Measurements from ENCODE around the gene PSMB2. TPM values are rescaled to one million over a fixed set of nuclear protein-coding genes. Genes with fewer than 3 reads are reported as not detected.
A peak's percentile ranks its signal among the peaks of the same experiment; 100 is the strongest.

PSMB2 gene
- total RNA-seq, 1 donor from 2014 or later = 69.9 TPM

- DNase-seq (ENCODE audit: low spot score) = no peak
- Mint-ChIP-seq H3K4me1 (ENCODE audit: unreplicated experiment) (peaks cover 25% of the 10 kb centered on the region), H3K36me3 (ENCODE audit: low read depth, unreplicated experiment) (peaks cover 17% of the 10 kb centered on the region), H3K9me3 (ENCODE audit: unreplicated experiment) (no peaks in the 10 kb centered on the region), H3K4me3 (ENCODE audit: unreplicated experiment) (peak overlapping the region; percentile 83), H3K27ac (ENCODE audit: unreplicated experiment) (peak overlapping the region; percentile 43), H3K27me3 (ENCODE audit: unreplicated experiment) (peaks cover 28% of the 10 kb centered on the region)
- TF ChIP-seq, protein P1, sequence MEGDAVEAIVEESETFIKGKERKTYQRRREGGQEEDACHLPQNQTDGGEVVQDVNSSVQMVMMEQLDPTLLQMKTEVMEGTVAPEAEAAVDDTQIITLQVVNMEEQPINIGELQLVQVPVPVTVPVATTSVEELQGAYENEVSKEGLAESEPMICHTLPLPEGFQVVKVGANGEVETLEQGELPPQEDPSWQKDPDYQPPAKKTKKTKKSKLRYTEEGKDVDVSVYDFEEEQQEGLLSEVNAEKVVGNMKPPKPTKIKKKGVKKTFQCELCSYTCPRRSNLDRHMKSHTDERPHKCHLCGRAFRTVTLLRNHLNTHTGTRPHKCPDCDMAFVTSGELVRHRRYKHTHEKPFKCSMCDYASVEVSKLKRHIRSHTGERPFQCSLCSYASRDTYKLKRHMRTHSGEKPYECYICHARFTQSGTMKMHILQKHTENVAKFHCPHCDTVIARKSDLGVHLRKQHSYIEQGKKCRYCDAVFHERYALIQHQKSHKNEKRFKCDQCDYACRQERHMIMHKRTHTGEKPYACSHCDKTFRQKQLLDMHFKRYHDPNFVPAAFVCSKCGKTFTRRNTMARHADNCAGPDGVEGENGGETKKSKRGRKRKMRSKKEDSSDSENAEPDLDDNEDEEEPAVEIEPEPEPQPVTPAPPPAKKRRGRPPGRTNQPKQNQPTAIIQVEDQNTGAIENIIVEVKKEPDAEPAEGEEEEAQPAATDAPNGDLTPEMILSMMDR (IDR thresholded peaks at IDR 0.05; ENCODE audit: unreplicated experiment) = no peak
Observed at GRCh38 chr1:35574655-35575415, 66.5 kb downstream of the PSMB2 start.

DNA sequence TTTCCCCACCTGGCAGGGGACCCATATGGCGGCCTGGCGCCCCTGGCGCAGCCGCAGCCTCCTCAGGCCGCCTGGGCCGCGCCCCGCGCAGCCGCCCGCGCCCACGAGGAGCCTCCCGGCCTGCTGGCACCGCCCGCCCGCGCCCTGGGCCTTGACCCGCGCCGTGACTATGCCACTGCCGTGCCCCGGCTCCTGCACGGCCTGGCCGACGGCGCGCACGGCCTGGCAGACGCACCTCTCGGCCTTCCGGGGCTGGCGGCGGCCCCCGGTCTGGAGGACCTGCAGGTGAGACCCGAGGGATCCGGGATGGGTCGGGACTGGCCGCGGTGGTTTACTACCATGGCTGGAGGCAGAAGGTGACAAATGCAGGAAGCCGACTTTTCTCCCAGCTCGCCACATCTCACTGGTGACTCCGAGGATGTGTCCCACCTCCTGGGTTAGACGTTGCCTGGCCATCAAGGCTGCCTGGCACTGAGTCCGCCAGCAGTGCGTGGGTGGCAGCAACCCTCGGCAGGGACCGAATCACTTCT, 67.1 kb downstream of the PSMB2 start:
- Mint-ChIP-seq H3K27me3 (ENCODE audit: unreplicated experiment) (peaks cover 28% of the 10 kb centered on the region), H3K36me3 (ENCODE audit: low read depth, unreplicated experiment) (peaks cover 17% of the 10 kb centered on the region), H3K4me3 (ENCODE audit: unreplicated experiment) (peak overlapping the region; percentile 31), H3K27ac (ENCODE audit: unreplicated experiment) (no peak overlapping the region), H3K4me1 (ENCODE audit: unreplicated experiment) (peaks cover 25% of the 10 kb centered on the region), H3K9me3 (ENCODE audit: unreplicated experiment) (no peaks in the 10 kb centered on the region)
- no peak for DNase-seq (ENCODE audit: low spot score)
- TF ChIP-seq, protein P1 (IDR thresholded peaks at IDR 0.05; ENCODE audit: unreplicated experiment) = no peak

DNA sequence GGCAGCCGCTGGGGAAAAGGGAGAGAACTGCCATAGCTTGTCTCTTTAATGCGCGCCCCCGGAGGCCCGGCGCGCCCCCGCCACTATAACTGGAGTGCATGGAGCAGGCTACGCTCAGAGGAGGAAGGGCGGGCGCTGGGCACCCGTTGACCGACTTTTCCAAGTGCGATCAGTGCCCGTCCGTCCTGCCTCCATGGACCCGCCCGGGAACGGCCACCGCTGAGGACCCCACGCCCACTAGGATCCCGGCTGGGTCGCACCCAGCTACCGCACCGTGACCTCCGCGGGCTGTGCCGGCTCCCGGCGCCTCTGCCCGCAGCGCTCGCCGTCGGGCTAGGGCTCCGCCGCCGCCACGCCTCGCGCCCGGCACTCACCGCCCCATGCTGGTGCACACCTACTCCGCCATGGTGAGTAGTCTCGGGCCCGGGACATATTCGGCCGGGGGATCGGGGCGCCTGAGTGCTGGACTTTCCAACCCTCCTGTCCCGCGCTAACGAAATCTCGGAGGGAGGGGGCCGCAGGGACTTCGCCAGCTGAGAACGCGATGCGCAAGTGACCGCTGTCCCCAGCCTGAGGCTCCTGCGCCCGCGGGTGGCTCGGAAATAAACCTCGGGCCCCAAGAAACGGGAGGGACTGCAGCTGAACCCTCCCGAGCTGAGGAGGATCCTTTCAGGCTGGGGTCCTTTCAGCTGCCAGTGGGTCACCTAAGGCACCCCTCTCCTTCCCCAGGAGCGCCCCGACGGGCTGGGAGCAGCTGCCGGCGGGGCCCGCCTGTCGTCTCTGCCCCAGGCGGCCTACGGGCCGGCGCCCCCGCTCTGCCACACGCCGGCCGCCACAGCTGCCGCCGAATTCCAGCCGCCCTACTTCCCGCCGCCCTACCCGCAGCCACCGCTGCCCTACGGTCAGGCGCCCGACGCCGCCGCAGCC, 67.9 kb downstream of the PSMB2 start, which contains the start of gene TFAP2E:
Gene TFAP2E (plus strand): TSS at position 117 of the 927 bp plus-strand sequence. CDS start 264 bp downstream, at position 381.
- TF ChIP-seq, protein P1 (IDR thresholded peaks at IDR 0.05; ENCODE audit: unreplicated experiment) = no peak
- DNase-seq (ENCODE audit: low spot score) = peak; percentile 50
- peaks cover 24% of the 10 kb centered on the region for H3K4me1 Mint-ChIP-seq (ENCODE audit: unreplicated experiment)
- no peaks in the 10 kb centered on the region for H3K9me3 Mint-ChIP-seq (ENCODE audit: unreplicated experiment)
- H3K27me3 Mint-ChIP-seq (ENCODE audit: unreplicated experiment) = peaks cover 27% of the 10 kb centered on the region
- H3K4me3 Mint-ChIP-seq (ENCODE audit: unreplicated experiment) = peak within 1 kb of the TSS; percentile 7
- peaks cover 20% of the 10 kb centered on the region for H3K36me3 Mint-ChIP-seq (ENCODE audit: low read depth, unreplicated experiment)
- H3K27ac Mint-ChIP-seq (ENCODE audit: unreplicated experiment) = no peak within 1 kb of the TSS

DNA sequence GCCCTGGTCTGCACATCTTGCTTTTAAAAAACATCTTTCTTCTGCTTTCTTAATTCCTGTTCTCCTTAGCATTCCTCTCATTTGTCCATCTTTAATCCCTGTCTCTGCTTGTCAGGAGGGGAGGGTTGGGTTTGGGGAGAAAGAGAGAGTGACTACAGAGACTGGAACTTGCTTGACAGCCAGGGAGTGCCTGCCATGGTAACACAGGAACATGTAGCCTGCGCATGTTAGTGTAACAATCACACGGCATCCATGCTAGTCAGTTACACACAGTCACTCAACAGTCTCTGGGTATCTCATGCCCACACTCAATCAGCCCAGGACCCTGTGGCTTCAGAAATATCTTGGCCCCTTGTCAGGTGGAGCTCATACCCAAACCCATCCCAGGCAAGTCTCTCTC, 69.0 kb downstream of the PSMB2 start:
- no peak overlapping the region for H3K4me3 Mint-ChIP-seq (ENCODE audit: unreplicated experiment)
- H3K9me3 Mint-ChIP-seq (ENCODE audit: unreplicated experiment) = no peaks in the 10 kb centered on the region
- TF ChIP-seq, protein P1 (IDR thresholded peaks at IDR 0.05; ENCODE audit: unreplicated experiment) = no peak
- peaks cover 25% of the 10 kb centered on the region for H3K27me3 Mint-ChIP-seq (ENCODE audit: unreplicated experiment)
- H3K4me1 Mint-ChIP-seq (ENCODE audit: unreplicated experiment) = peaks cover 17% of the 10 kb centered on the region
- H3K27ac Mint-ChIP-seq (ENCODE audit: unreplicated experiment) = no peak overlapping the region
- H3K36me3 Mint-ChIP-seq (ENCODE audit: low read depth, unreplicated experiment) = peaks cover 21% of the 10 kb centered on the region
- DNase-seq (ENCODE audit: low spot score) = no peak

Measured in endothelial cell (in vitro differentiated cells).